Esophagus squamous epithelium (tissue), 4 donors: ENCODE results near the gene LSM6.

Experiments used
- CTCF ChIP-seq, 6 experiments: fragments of 450-650 bp in 4 of 6; fragments of 200-600 bp in 2 of 6; sonication (generic) in 2 of 6; IDR thresholded peaks; one replicate each; pipeline ENCODE4 v1.5.1; 2016 to 2019; ENCODE audit warnings: antibody characterized with exemption in 6 of 6, mild to moderate bottlenecking in 4 of 6, moderate library complexity in 4 of 6
- POLR2A ChIP-seq, 4 donors: fragments of 450-650 bp; IDR thresholded peaks; one replicate each; pipeline ENCODE4 v1.6.1; 2017; ENCODE audit warnings: antibody characterized with exemption in 4 of 4, mild to moderate bottlenecking in 4 of 4, moderate library complexity in 3 of 4

- no peak for TF ChIP-seq CTCF (IDR thresholded peaks at IDR 0.05)
- TF ChIP-seq POLR2A (IDR thresholded peaks at IDR 0.05): no peak
Observed at GRCh38 chr4:146165840-146166239, 9.7 kb upstream of the LSM6 start.
